Measurements from ENCODE around the gene ANKRA2.

Gene ANKRA2, protein sequence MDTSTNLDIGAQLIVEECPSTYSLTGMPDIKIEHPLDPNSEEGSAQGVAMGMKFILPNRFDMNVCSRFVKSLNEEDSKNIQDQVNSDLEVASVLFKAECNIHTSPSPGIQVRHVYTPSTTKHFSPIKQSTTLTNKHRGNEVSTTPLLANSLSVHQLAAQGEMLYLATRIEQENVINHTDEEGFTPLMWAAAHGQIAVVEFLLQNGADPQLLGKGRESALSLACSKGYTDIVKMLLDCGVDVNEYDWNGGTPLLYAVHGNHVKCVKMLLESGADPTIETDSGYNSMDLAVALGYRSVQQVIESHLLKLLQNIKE

GRCh38 chr5:73565139-73565968, at the start of gene ANKRA2, which contains the start of gene UTP15:
ANKRA2 (minus strand) TSS chr5:73565639; CDS start chr5:73562881, 2,758 bp downstream.
UTP15 (plus strand) TSS chr5:73565743; CDS start chr5:73567345, 1,602 bp downstream.
- FAIRE-seq: peak; percentile 66

DNA sequence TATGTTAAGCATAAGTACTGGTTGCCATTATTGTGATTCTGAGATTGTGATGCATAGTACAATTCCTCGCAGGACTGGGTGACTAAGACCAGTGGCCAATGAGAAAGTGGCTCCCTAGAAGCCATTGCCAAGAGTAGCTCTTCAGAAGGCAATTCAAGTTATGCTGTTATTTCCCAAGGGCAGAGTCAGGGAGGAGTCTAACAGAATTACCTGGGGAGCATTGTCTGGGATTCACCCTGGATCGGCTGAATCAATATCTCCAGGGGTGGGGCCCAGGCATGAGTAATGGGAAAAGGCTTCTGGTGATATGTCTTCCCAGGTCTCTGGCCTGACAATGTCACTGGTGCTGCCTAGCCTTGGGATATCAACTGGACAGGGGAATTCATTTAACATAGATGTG, 49.6 kb upstream of the ANKRA2 start:
- FAIRE-seq: no peak

- FAIRE-seq: no peak
Measured at GRCh38 chr5:73612799-73613198, 47.4 kb upstream of the ANKRA2 start.

DNA sequence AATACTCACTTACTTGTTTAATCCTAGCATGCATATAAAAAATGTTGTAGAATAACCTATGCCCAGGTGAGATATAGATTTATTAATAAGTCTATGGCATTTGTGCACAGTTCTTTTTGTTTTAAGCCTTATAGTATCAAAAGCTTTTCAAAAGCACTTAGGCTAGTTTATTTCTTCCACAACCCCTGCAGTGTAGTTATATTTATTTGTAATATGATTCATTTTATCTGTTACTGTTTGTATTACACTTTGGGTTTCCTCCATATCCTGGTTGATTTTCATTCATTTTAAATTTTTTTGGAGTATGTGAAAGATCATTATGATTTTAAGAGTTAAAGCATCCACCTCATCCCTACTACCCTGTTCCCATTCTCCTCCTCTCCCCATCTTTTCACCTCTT, 41.8 kb upstream of the ANKRA2 start:
- no peak for FAIRE-seq

- no peak for FAIRE-seq
Measured at GRCh38 chr5:73606206-73606753, 40.8 kb upstream of the ANKRA2 start.

- no peak for FAIRE-seq
Measured at GRCh38 chr5:73605223-73606087, 40.0 kb upstream of the ANKRA2 start.

DNA sequence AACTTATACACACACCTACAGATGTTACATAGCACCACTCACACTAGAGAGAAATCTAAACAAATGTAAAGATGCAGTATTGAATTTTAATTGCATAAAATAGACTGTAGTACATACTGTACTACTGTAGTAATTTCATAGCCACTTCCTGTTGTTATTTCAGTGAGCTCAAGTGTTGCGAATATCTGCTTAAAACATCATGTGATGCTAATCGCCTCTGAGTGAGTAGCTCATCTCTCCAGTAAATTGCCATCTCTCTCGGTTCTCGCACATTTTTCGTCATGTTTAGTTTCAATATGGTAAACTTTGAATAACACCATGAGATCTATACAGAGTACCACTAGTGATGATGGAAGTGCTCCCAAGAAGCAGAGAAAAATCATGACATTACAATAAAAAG, 38.6 kb upstream of the ANKRA2 start:
- FAIRE-seq: no peak

DNA sequence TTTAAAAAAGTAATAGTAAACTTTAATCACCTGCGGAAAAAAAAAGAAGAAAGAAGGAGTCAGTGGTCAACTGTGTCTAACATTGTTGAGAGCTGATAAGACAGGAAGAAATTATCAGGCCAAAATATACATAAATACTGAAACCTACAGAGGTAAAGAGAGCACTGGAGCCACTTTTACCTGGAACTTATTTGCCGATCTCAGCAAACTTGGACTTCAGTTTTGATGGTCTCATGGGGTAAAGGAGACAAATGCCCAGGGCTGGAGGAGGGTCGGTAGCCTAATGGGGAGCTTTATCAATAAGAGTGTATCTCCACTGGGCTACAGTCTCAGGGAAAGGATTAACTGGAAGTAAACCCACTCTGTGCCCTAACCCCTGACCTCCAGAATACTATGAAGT, 33.9 kb upstream of the ANKRA2 start:
- FAIRE-seq: no peak

GRCh38 chr5:73596705-73597328, 31.4 kb upstream of the ANKRA2 start:
- FAIRE-seq: no peak

DNA sequence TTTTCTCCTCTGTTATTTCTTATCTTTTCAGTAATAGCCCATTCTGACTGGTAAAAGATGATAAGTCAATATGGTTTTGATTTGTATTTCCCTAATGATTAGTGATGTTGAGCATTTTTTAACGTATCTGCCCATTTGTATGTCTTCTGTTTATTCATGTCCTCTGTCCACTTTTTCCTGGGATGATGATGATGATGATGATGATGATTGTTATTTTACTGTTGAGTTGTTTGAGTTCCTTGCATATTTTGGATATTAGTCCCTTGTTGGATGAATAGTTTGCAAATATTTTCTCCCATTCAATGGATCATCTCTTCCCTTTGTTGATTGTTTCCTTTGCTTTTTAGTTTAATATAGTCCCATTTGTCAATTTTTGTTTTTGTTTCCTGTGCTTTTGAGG, 27.1 kb upstream of the ANKRA2 start:
- FAIRE-seq: no peak

- peak; percentile 62 for FAIRE-seq
Measured at GRCh38 chr5:73591698-73592501, 26.5 kb upstream of the ANKRA2 start.

DNA sequence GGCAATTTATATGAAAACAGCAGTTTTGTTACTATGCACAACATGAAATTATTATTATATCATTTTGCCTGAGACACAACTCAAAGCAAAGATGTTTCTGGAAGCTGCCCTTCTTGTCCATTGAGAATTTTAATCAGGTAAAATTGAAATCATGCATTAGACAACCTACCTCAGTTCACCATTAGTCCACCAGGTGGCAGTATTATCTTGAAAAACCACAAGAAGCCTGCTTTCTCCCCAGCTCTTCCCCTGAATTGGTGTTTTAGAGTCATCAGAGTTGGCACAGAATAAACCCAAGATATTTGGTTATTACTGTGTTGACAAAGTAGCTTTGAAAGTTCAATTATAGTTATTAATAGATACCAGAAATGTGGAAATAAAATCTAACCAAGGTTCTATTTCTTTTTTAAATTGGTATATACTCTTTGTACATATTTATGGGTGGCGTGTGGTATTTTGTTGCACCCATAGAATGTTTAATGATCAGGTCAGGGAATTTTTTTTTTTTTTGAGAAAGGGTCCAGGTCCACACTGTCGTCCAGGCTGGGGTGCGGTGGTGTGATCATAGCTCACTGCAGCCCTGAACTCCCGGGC, 25.8 kb upstream of the ANKRA2 start:
- peak; percentile 99 for FAIRE-seq

DNA sequence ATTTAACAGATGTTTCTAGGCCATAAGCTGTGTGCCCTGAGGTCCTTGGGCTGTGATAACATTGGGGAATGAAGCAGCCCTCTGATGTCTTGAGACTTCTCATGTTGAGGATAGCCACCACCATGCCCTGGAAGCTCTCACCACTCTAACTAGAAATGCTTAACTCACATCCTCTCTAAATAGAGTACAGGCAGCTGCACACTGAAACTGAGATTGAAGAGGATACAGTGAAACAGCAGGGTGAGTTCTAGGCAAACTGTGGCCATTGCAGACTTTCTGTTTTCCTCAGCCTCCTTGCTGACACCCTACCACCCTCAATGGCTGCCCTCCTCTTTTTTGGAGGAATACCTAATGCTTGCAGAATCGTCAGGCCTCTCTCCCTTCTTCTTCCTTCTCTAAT, 22.5 kb upstream of the ANKRA2 start:
- FAIRE-seq: no peak

GRCh38 chr5:73582285-73583145, 17.1 kb upstream of the ANKRA2 start:
- FAIRE-seq: no peak

- FAIRE-seq: no peak
Measured at GRCh38 chr5:73565969-73566547, 619 bp upstream of the ANKRA2 start.

GRCh38 chr5:73564675-73565074, 764 bp downstream of the ANKRA2 start:
- no peak for FAIRE-seq

DNA sequence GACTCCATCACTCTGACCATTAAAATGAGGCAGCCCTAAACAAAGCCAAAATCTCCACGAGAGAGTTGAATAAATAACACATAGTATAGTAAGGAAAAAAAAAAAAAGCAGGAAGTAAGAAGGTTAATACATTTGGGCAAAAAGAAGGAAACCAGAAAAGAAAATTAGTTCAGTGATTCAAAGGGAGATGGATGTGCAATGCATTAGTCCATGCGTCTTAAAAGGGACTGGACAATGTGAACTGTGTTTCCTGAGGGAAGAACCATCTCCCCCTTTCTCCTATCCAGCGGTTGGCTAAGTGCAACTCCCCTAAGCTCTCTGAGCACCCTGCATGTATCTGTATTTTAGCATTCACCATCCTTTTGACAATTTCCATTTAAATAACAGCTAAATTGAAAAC, 1.4 kb downstream of the ANKRA2 start:
- no peak for FAIRE-seq

GRCh38 chr5:73558950-73559349, 6.5 kb downstream of the ANKRA2 start:
- no peak for FAIRE-seq

- FAIRE-seq: no peak
Measured at GRCh38 chr5:73552642-73553041, 12.8 kb downstream of the ANKRA2 start.

- FAIRE-seq: no peak
Measured at GRCh38 chr5:73550016-73550415, 15.4 kb downstream of the ANKRA2 start.
